Stimulated activated CD8-positive, alpha-beta memory T cell treated with anti-CD3 and anti-CD28 coated beads, Interleukin-7, amount 100 ng/mL, for 4 hours (primary cell): ENCODE data around the gene SLC12A4.

Source experiments
- DNase-seq, 2 donors: peaks; one replicate each; pipeline ENCODE4 v3.0.0-alpha.2; 2020; ENCODE audit warnings: low read depth in 2 of 2

The SLC12A4 gene

DNA sequence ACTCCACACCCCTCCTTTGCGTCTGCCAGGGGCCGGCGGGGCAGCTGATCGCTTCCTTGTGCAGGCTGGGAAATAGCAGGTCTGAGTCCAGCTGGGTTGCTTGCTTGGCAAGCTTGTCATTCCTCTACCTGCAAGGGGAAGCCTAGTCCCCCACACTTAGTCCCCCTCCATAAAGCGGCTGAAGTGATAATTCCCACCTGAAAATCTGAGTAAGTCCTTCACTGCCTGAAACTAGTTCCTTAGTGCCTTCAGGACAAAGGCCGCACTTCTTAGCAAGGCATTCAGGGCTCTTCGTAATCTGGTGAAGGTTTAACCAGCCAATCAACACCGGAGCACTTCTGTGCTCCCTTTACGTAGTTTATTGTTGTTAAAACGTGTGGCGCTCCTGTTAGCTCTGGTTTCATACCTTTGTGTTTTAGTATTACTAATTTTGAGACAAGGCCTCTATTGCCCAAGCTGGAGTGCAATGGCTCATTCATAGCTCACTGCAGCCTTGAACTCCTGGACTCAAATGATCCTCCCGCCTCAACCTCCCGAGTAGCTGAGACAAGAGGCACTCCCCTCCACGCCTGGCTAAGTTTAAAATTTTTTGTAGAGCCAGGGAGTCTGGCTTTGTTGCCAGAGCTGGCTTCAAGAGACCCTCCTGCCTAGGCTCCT lies 74.6 kb downstream of the SLC12A4 start:
- DNase-seq = no peak
